HepG2 (cell line): ENCODE data around the gene TBXAS1. TPM values are rescaled to one million over a fixed set of nuclear protein-coding genes. Genes with fewer than 3 reads are reported as not detected.

Experiments used
- AHR ChIP-seq: IDR thresholded peaks from 2 replicates; pipeline ENCODE4 v1.6.1; 2018; ENCODE audit warnings: missing genetic modification reagents, missing compliant biosample characterization
- FOXC1 ChIP-seq: sonication (generic); formaldehyde crosslinking; IDR thresholded peaks from 2 replicates; pipeline ENCODE4 v1.8.0; 2022; ENCODE audit warnings: mild to moderate bottlenecking, missing genetic modification reagents, borderline replicate concordance
- HDAC2 ChIP-seq: sonication (generic); formaldehyde crosslinking; IDR thresholded peaks from 2 replicates; pipeline ENCODE4 v1.4.0; 2020; ENCODE audit warnings: missing genetic modification reagents
- HMGXB4 ChIP-seq, 2 experiments: sonication (generic) in 1 of 2; formaldehyde crosslinking in 1 of 2; IDR thresholded peaks; 2 replicates each; pipeline versions ENCODE4 v1.4.0 to v1.6.1; 2018 to 2020; ENCODE audit warnings: missing genetic modification reagents in 2 of 2, borderline replicate concordance in 1 of 2, low read depth in 1 of 2, mild to moderate bottlenecking in 1 of 2, missing biosample characterization in 1 of 2
- HNRNPLL ChIP-seq: fragments of 200-400 bp; formaldehyde crosslinking; IDR thresholded peaks from 2 replicates; pipeline ENCODE4 v1.6.1; 2017; ENCODE audit warnings: mild to moderate bottlenecking, low read depth, low read length; ENCODE audit not compliant: poor library complexity, severe bottlenecking
- IRF1 ChIP-seq: sonication (generic); formaldehyde crosslinking; IDR thresholded peaks from 2 replicates; pipeline ENCODE4 v1.4.0; 2020; ENCODE audit warnings: low read depth, mild to moderate bottlenecking, missing genetic modification reagents
- JUND ChIP-seq: sonication (generic); formaldehyde crosslinking; IDR thresholded peaks from 2 replicates; pipeline ENCODE4 v1.8.0; 2022; ENCODE audit warnings: mild to moderate bottlenecking, missing genetic modification reagents
- MIER2 ChIP-seq: IDR thresholded peaks from 2 replicates; pipeline ENCODE4 v1.6.1; 2016; ENCODE audit warnings: missing biosample characterization, missing genetic modification reagents
- PRDM15 ChIP-seq: sonication (generic); formaldehyde crosslinking; IDR thresholded peaks from 2 replicates; pipeline ENCODE4 v1.4.0; 2020; ENCODE audit warnings: missing genetic modification reagents
- SKIL ChIP-seq: sonication (generic); formaldehyde crosslinking; IDR thresholded peaks from 2 replicates; pipeline ENCODE4 v1.8.0; 2022; ENCODE audit warnings: missing genetic modification reagents, mild to moderate bottlenecking, moderate library complexity, borderline replicate concordance
- SNAPC5 ChIP-seq: sonication (generic); formaldehyde crosslinking; IDR thresholded peaks from 2 replicates; pipeline ENCODE4 v1.8.1; 2023; ENCODE audit warnings: mild to moderate bottlenecking, missing genetic modification reagents, borderline replicate concordance
- SP2 ChIP-seq: sonication (generic); formaldehyde crosslinking; IDR thresholded peaks from 2 replicates; pipeline ENCODE4 v1.5.1; 2020; ENCODE audit warnings: mild to moderate bottlenecking, missing genetic modification reagents
- THAP7 ChIP-seq: sonication (generic); formaldehyde crosslinking; IDR thresholded peaks from 2 replicates; pipeline ENCODE4 v1.8.1; 2023; ENCODE audit warnings: mild to moderate bottlenecking, missing genetic modification reagents
- WIZ ChIP-seq: sonication (generic); formaldehyde crosslinking; IDR thresholded peaks from 2 replicates; pipeline ENCODE4 v1.5.1; 2020; ENCODE audit warnings: mild to moderate bottlenecking, missing genetic modification reagents
- ZFAT ChIP-seq: sonication (generic); formaldehyde crosslinking; conservative IDR thresholded peaks from 2 replicates; pipeline ENCODE4 v1.8.1; 2023; ENCODE audit warnings: missing genetic modification reagents, inconsistent platforms
- ZMYM2 ChIP-seq: sonication (generic); formaldehyde crosslinking; IDR thresholded peaks from 2 replicates; pipeline ENCODE4 v1.8.0; 2022; ENCODE audit warnings: mild to moderate bottlenecking, missing genetic modification reagents
- ZNF737 ChIP-seq: sonication (generic); formaldehyde crosslinking; IDR thresholded peaks from 2 replicates; pipeline ENCODE4 v1.5.0; 2020; ENCODE audit warnings: missing genetic modification reagents, mild to moderate bottlenecking, borderline replicate concordance
- ZNF781 ChIP-seq: sonication (generic); formaldehyde crosslinking; IDR thresholded peaks from 2 replicates; pipeline ENCODE4 v1.5.1; 2020; ENCODE audit warnings: borderline replicate concordance, mild to moderate bottlenecking, missing genetic modification reagents; ENCODE audit errors: not compliant biosample characterization
- polyA plus RNA-seq, 8 experiments: library from polyadenylated mRNA; depleted of rRNA in 3 of 8; stranded (reverse) in 7 of 8; unstranded in 1 of 8; fragments of >200 nt; fragmentation: Illumina TruSeq in 4 of 8; extraction: Trizol in 4 of 8; gene quantifications; 2 replicates each; pipeline versions ENCODE4 v1.2.1 to v1.2.3, GENCODE V29; 2011 to 2016; ENCODE audit warnings: low read depth in 4 of 8, missing spikeins in 1 of 8, mixed read lengths in 1 of 8; ENCODE audit not compliant: insufficient read depth in 1 of 8
- total RNA-seq, 5 experiments: library from RNA; depleted of rRNA; stranded (reverse); fragments of >200 nt; fragmentation: Illumina TruSeq; extraction: Trizol; gene quantifications; 2 replicates each; pipeline ENCODE4 v1.2.3, GENCODE V29; 2016; ENCODE audit warnings: low read depth in 1 of 5

The TBXAS1 gene
- total and polyA plus RNA-seq, 2 of the 13 experiments (the other 11 are each of a cell fraction or from before 2014, with no cell fraction given), result 4.0 to 4.9 TPM

GRCh38 chr7:140062528-140063299 lies 233.7 kb downstream of the TBXAS1 start, which contains the start of gene PARP12 (continued):
- peak; percentile 100 for TF ChIP-seq IRF1 (CRISPR knock-in tag)
- no peak for TF ChIP-seq SP2
- no peak for TF ChIP-seq HDAC2 (CRISPR knock-in tag)
- TF ChIP-seq ZMYM2, result 0 out of 2 replicates have a peak, but pooled peaks have one; percentile 50
- TF ChIP-seq SKIL (CRISPR knock-in tag), result no peak
- TF ChIP-seq SNAPC5 (CRISPR knock-in tag), result no peak; the same call in 1 of the 2 replicates
- TF ChIP-seq ZFAT (CRISPR knock-in tag), result 0 out of 2 replicates have a peak, but pooled peaks have one; percentile 36
- peak in 1 of 2 experiments; percentile 65; a peak in 2 of 4 replicates for TF ChIP-seq HMGXB4 (CRISPR knock-in tag; IDR thresholded peaks at IDR 0.05; ENCODE audit: borderline replicate concordance in 1 of 2, low read depth in 1 of 2)
- no peak; the same call in 1 of the 2 replicates for TF ChIP-seq PRDM15 (CRISPR knock-in tag)
- no peak for TF ChIP-seq ZNF737 (CRISPR knock-in tag)
- TF ChIP-seq FOXC1 (CRISPR knock-in tag), result peak; percentile 57; the same call in 1 of the 2 replicates
- no peak for TF ChIP-seq ZNF781 (CRISPR knock-in tag)
- no peak for TF ChIP-seq JUND (CRISPR knock-in tag)
- no peak for TF ChIP-seq MIER2 (CRISPR knock-in tag)
- no peak for TF ChIP-seq WIZ (CRISPR knock-in tag)
- TF ChIP-seq HNRNPLL, result peak; percentile 65
- TF ChIP-seq AHR (CRISPR knock-in tag), result no peak
- no peak for TF ChIP-seq THAP7 (CRISPR knock-in tag)
